BJ (cell line): ENCODE results near the gene CDKN2B-AS1. TPM values are rescaled to one million over a fixed set of nuclear protein-coding genes. Genes with fewer than 3 reads are reported as not detected.
A peak's percentile ranks its signal among the peaks of the same experiment; 100 is the strongest.

Source experiments
- CTCF ChIA-PET: fragments of 350-600 bp; formaldehyde crosslinking; extraction: SDS; loops from one replicate; lab custom pipeline; 2021; ENCODE audit warnings: antibody characterized with exemption, inconsistent platforms; lab: Yijun Ruan, JAX
- POLR2A ChIA-PET: fragments of 300-600 bp; sonication (Branson Sonifier 250); formaldehyde crosslinking; extraction: SDS; loops from one replicate; lab custom pipeline; 2021; ENCODE audit warnings: antibody characterized with exemption; lab: Charles Lee
- DNase-seq: peaks from one replicate; pipeline ENCODE4 v3.0.0-alpha.2; 2011; ENCODE audit warnings: low read depth
- H3K27me3 ChIP-seq: 2 replicates; pipeline ENCODE4 v1.6.0; 2011; ENCODE audit warnings: low read length; ENCODE audit not compliant: control insufficient read depth, insufficient read depth
- H3K36me3 ChIP-seq: 2 replicates; pipeline ENCODE4 v1.5.1; 2011; ENCODE audit warnings: low read length; ENCODE audit not compliant: control insufficient read depth, insufficient read depth
- H3K4me3 ChIP-seq: 2 replicates; pipeline ENCODE4 v1.5.1; 2011; ENCODE audit warnings: low read depth, mild to moderate bottlenecking, control low read depth, low read length
- CTCF ChIP-seq: IDR thresholded peaks from 2 replicates; pipeline ENCODE4 v1.5.1; 2011; ENCODE audit warnings: low read depth, mild to moderate bottlenecking, control low read depth, inconsistent platforms, low read length, moderate library complexity; ENCODE audit not compliant: insufficient read depth
- polyA plus RNA-seq: library from polyadenylated mRNA; depleted of rRNA; stranded (reverse); fragments of >200 nt; gene quantifications from 2 replicates; pipeline ENCODE4 v1.2.3, GENCODE V29; 2011

CDKN2B-AS1 gene
- polyA plus RNA-seq, 1 experiment = 0.59 TPM

GRCh38 chr9:22036866-22037626 is 42.5 kb downstream of the CDKN2B-AS1 start:
- TF ChIP-seq CTCF = no peak
- ChIA-PET POLR2A (no interaction called here), CTCF (interaction anchor here (0.7 to 6.2 kb wide), 12 partner anchors 10 to 224 kb away, joined by 3 to 46 read pairs (median 3); partner anchors contain the start of gene CDKN2B)
- H3K27me3 ChIP-seq = peaks cover 1% of the 10 kb centered on the region; the same call in 1 of the 2 replicates
- DNase-seq = no peak
- no peak overlapping the region for H3K4me3 ChIP-seq
- H3K36me3 ChIP-seq = no peaks in the 10 kb centered on the region

- Histone ChIP-seq H3K27me3 (peaks cover 1% of the 10 kb centered on the region; the same call in 1 of the 2 replicates), H3K4me3 (no peak overlapping the region)
- CTCF ChIA-PET = interaction anchor here (0.7 to 6.2 kb wide), 13 partner anchors 10 to 225 kb away, joined by 3 to 46 read pairs (median 3); partner anchors contain the start of gene CDKN2B
These were observed 43.5 kb downstream of the CDKN2B-AS1 start for GRCh38 chr9:22037954-22038690.

GRCh38 chr9:22039258-22039657 is 44.7 kb downstream of the CDKN2B-AS1 start:
- no peak for TF ChIP-seq CTCF
- H3K36me3 ChIP-seq = no peaks in the 10 kb centered on the region
- peaks cover 1% of the 10 kb centered on the region; the same call in 1 of the 2 replicates for H3K27me3 ChIP-seq
- POLR2A ChIA-PET = interaction anchor here (0.6 kb wide), 1 partner anchor 30 kb away, joined by 3 read pairs; the partner anchor contains the start of gene CDKN2B
- no peak for DNase-seq
- H3K4me3 ChIP-seq = no peak overlapping the region
- CTCF ChIA-PET = interaction anchor here (0.7 to 6.2 kb wide), 8 partner anchors 9 to 227 kb away, joined by 3 to 46 read pairs (median 5); partner anchors contain the start of gene CDKN2B

More at GRCh38 chr9:22037954-22038690, 43.5 kb downstream of the CDKN2B-AS1 start:
- no peaks in the 10 kb centered on the region for H3K36me3 ChIP-seq
- POLR2A ChIA-PET = no interaction called here
- peak; percentile 41 for TF ChIP-seq CTCF
- DNase-seq = no peak

- H3K36me3 ChIP-seq = no peaks in the 10 kb centered on the region
- peak; percentile 71 for DNase-seq
- TF ChIP-seq CTCF = no peak
- CTCF ChIA-PET = interaction anchor here (1.7 to 6.2 kb wide), 4 partner anchors 33 to 229 kb away, joined by 7 to 46 read pairs (median 9); partner anchors contain the start of gene CDKN2B
- H3K4me3 ChIP-seq = no peak overlapping the region
- POLR2A ChIA-PET = no interaction called here
- H3K27me3 ChIP-seq = peaks cover 1% of the 10 kb centered on the region; the same call in 1 of the 2 replicates
These were observed 46.2 kb downstream of the CDKN2B-AS1 start for GRCh38 chr9:22040760-22041159.
